Activated T-cell treated with anti-CD3 and anti-CD28 coated beads, Interleukin-2, amount 50 U/mL, for 24 hours (primary cell): ENCODE data around the gene THEM5.
"Not testable (repeated sequence)": the region's sequence is repeated elsewhere in the genome, so short reads cannot be mapped to it uniquely, and the experiment has no call there.

Source experiments
- DNase-seq: peaks from one replicate; pipeline ENCODE4 v3.0.0-alpha.2; 2020
- H3K27ac Mint-ChIP-seq: 2 replicates; pipeline ENCODE4 v1.8.0; 2020; ENCODE audit warnings: mild to moderate bottlenecking, mixed read lengths
- H3K27me3 Mint-ChIP-seq: 2 replicates; pipeline ENCODE4 v1.8.0; 2020; ENCODE audit warnings: mixed read lengths
- H3K36me3 Mint-ChIP-seq: 2 replicates; pipeline ENCODE4 v1.8.0; 2020; ENCODE audit warnings: low read depth, mixed read lengths
- H3K4me1 Mint-ChIP-seq: 2 replicates; pipeline ENCODE4 v1.8.0; 2020; ENCODE audit warnings: low read depth, mixed read lengths
- H3K4me3 Mint-ChIP-seq: 2 replicates; pipeline ENCODE4 v1.8.0; 2020; ENCODE audit warnings: mild to moderate bottlenecking, moderate library complexity, mixed read lengths
- H3K9me3 Mint-ChIP-seq: 2 replicates; pipeline ENCODE4 v1.8.0; 2020; ENCODE audit warnings: mixed read lengths

Gene THEM5

GRCh38 chr1:151882466-151882865, 29.0 kb upstream of the THEM5 start:
- no peak overlapping the region for H3K27ac Mint-ChIP-seq
- H3K4me3 Mint-ChIP-seq: no peak overlapping the region
- no peaks in the 10 kb centered on the region for H3K9me3 Mint-ChIP-seq
- no peak for DNase-seq
- H3K36me3 Mint-ChIP-seq: peaks cover 56% of the 10 kb centered on the region
- no peaks in the 10 kb centered on the region for H3K4me1 Mint-ChIP-seq
- no peaks in the 10 kb centered on the region for H3K27me3 Mint-ChIP-seq

GRCh38 chr1:151881479-151881878, 28.0 kb upstream of the THEM5 start:
- Mint-ChIP-seq H3K36me3 (peaks cover 56% of the 10 kb centered on the region), H3K9me3 (no peaks in the 10 kb centered on the region), H3K27me3 (no peaks in the 10 kb centered on the region), H3K4me3 (no peak overlapping the region), H3K27ac (no peak overlapping the region), H3K4me1 (peaks cover 2% of the 10 kb centered on the region)
- DNase-seq: no peak

GRCh38 chr1:151875419-151876097, 22.0 kb upstream of the THEM5 start:
- no peak overlapping the region for H3K4me3 Mint-ChIP-seq
- no peak for DNase-seq
- H3K27me3 Mint-ChIP-seq: no peaks in the 10 kb centered on the region
- peaks cover 65% of the 10 kb centered on the region for H3K36me3 Mint-ChIP-seq
- no peaks in the 10 kb centered on the region for H3K9me3 Mint-ChIP-seq
- peaks cover 15% of the 10 kb centered on the region for H3K4me1 Mint-ChIP-seq
- H3K27ac Mint-ChIP-seq: peak overlapping the region; percentile 29

GRCh38 chr1:151872776-151873175, 19.3 kb upstream of the THEM5 start:
- not testable (repeated sequence) for DNase-seq, H3K4me3 Mint-ChIP-seq, H3K27me3 Mint-ChIP-seq, H3K9me3 Mint-ChIP-seq
- H3K27ac Mint-ChIP-seq: peak overlapping the region; percentile 42
- H3K4me1 Mint-ChIP-seq: peaks cover 22% of the 10 kb centered on the region
- peaks cover 51% of the 10 kb centered on the region for H3K36me3 Mint-ChIP-seq

GRCh38 chr1:151871284-151872030, 17.9 kb upstream of the THEM5 start:
- no peak overlapping the region for H3K27ac Mint-ChIP-seq
- H3K27me3 Mint-ChIP-seq: no peaks in the 10 kb centered on the region
- no peak overlapping the region for H3K4me3 Mint-ChIP-seq
- peaks cover 24% of the 10 kb centered on the region for H3K4me1 Mint-ChIP-seq
- H3K9me3 Mint-ChIP-seq: no peaks in the 10 kb centered on the region
- H3K36me3 Mint-ChIP-seq: peaks cover 43% of the 10 kb centered on the region
- DNase-seq: no peak

GRCh38 chr1:151868486-151868885, 15.0 kb upstream of the THEM5 start:
- peaks cover 15% of the 10 kb centered on the region for H3K36me3 Mint-ChIP-seq
- H3K27ac Mint-ChIP-seq: no peak overlapping the region
- no peaks in the 10 kb centered on the region for H3K9me3 Mint-ChIP-seq

GRCh38 chr1:151867765-151868411, 14.4 kb upstream of the THEM5 start:
- H3K4me1 Mint-ChIP-seq: peaks cover 11% of the 10 kb centered on the region
- H3K4me3 Mint-ChIP-seq: no peak overlapping the region
- H3K27ac Mint-ChIP-seq: peak overlapping the region; percentile 45
- H3K36me3 Mint-ChIP-seq: peaks cover 9% of the 10 kb centered on the region
- no peaks in the 10 kb centered on the region for H3K27me3 Mint-ChIP-seq
- no peak for DNase-seq
- no peaks in the 10 kb centered on the region for H3K9me3 Mint-ChIP-seq

More at GRCh38 chr1:151868486-151868885, 15.0 kb upstream of the THEM5 start:
- DNase-seq: no peak
- peaks cover 11% of the 10 kb centered on the region for H3K4me1 Mint-ChIP-seq
- H3K4me3 Mint-ChIP-seq: no peak overlapping the region
- no peaks in the 10 kb centered on the region for H3K27me3 Mint-ChIP-seq

- DNase-seq: no peak
- no peak overlapping the region for H3K27ac Mint-ChIP-seq
Measured at GRCh38 chr1:151867321-151867720, 13.8 kb upstream of the THEM5 start.

GRCh38 chr1:151864411-151864810, 10.9 kb upstream of the THEM5 start:
- no peak for DNase-seq
- Mint-ChIP-seq H3K4me3 (no peak overlapping the region), H3K27ac (no peak overlapping the region), H3K27me3 (no peaks in the 10 kb centered on the region), H3K36me3 (no peaks in the 10 kb centered on the region), H3K4me1 (peaks cover 11% of the 10 kb centered on the region), H3K9me3 (no peaks in the 10 kb centered on the region)

More at GRCh38 chr1:151867321-151867720, 13.8 kb upstream of the THEM5 start:
- Mint-ChIP-seq H3K27me3 (no peaks in the 10 kb centered on the region), H3K4me1 (peaks cover 11% of the 10 kb centered on the region), H3K4me3 (no peak overlapping the region), H3K9me3 (no peaks in the 10 kb centered on the region), H3K36me3 (peaks cover 4% of the 10 kb centered on the region)

- Mint-ChIP-seq H3K36me3 (no peaks in the 10 kb centered on the region), H3K27me3 (no peaks in the 10 kb centered on the region)
- DNase-seq: no peak
Measured at GRCh38 chr1:151862604-151863003, 9.1 kb upstream of the THEM5 start.

GRCh38 chr1:151860504-151861187, 7.1 kb upstream of the THEM5 start:
- H3K27ac Mint-ChIP-seq: no peak overlapping the region

More at GRCh38 chr1:151862604-151863003, 9.1 kb upstream of the THEM5 start:
- no peak overlapping the region for H3K27ac Mint-ChIP-seq
- no peak overlapping the region for H3K4me3 Mint-ChIP-seq
- no peaks in the 10 kb centered on the region for H3K9me3 Mint-ChIP-seq
- H3K4me1 Mint-ChIP-seq: peaks cover 2% of the 10 kb centered on the region

GRCh38 chr1:151859891-151860293, 6.4 kb upstream of the THEM5 start:
- H3K4me1 Mint-ChIP-seq: no peaks in the 10 kb centered on the region
- no peak for DNase-seq
- H3K9me3 Mint-ChIP-seq: no peaks in the 10 kb centered on the region
- no peak overlapping the region for H3K4me3 Mint-ChIP-seq
- no peak overlapping the region for H3K27ac Mint-ChIP-seq
- H3K36me3 Mint-ChIP-seq: peaks cover 2% of the 10 kb centered on the region
- H3K27me3 Mint-ChIP-seq: no peaks in the 10 kb centered on the region

More at GRCh38 chr1:151860504-151861187, 7.1 kb upstream of the THEM5 start:
- no peak for DNase-seq
- H3K4me1 Mint-ChIP-seq: no peaks in the 10 kb centered on the region
- no peak overlapping the region for H3K4me3 Mint-ChIP-seq
- no peaks in the 10 kb centered on the region for H3K36me3 Mint-ChIP-seq
- H3K27me3 Mint-ChIP-seq: no peaks in the 10 kb centered on the region
- no peaks in the 10 kb centered on the region for H3K9me3 Mint-ChIP-seq

GRCh38 chr1:151858886-151859665, 5.6 kb upstream of the THEM5 start:
- H3K27ac Mint-ChIP-seq: no peak overlapping the region
- H3K27me3 Mint-ChIP-seq: no peaks in the 10 kb centered on the region
- no peaks in the 10 kb centered on the region for H3K9me3 Mint-ChIP-seq
- H3K36me3 Mint-ChIP-seq: peaks cover 3% of the 10 kb centered on the region
- DNase-seq: no peak
- no peaks in the 10 kb centered on the region for H3K4me1 Mint-ChIP-seq
- no peak overlapping the region for H3K4me3 Mint-ChIP-seq
